Heart right ventricle (tissue), 16 donors: ENCODE results near the gene DCTD. TPM values are rescaled to one million over a fixed set of nuclear protein-coding genes. Genes with fewer than 3 reads are reported as not detected.

Experiments used
- ATAC-seq, 8 donors: fragments of 200-7000 bp; cut with Tn5 transposase; one replicate each; pipeline ENCODE4 v1.9.1; 2020; ENCODE audit warnings: mild to moderate bottlenecking in 8 of 8, moderate library complexity in 8 of 8, moderate number of reproducible peaks in 1 of 8
- DNase-seq, 2 donors: peaks; one replicate each; pipeline ENCODE4 v3.0.0-alpha.2; 2020
- H3K27ac ChIP-seq, 10 donors: fragments of 200-600 bp; sonication (generic) in 2 of 10; one replicate each; pipeline versions ENCODE4 v1.5.0 to v1.8.0; 2020 to 2022; ENCODE audit warnings: mild to moderate bottlenecking in 3 of 10
- H3K27me3 ChIP-seq, 7 donors: fragments of 200-600 bp; one replicate each; pipeline ENCODE4 v1.8.0; 2021 to 2022; ENCODE audit warnings: mild to moderate bottlenecking in 2 of 7
- H3K36me3 ChIP-seq, 9 donors: fragments of 200-600 bp; sonication (generic) in 1 of 9; one replicate each; pipeline versions ENCODE4 v1.5.0 to v1.8.0; 2020 to 2022; ENCODE audit warnings: mild to moderate bottlenecking in 2 of 9
- H3K4me1 ChIP-seq, 9 donors: fragments of 200-600 bp; sonication (generic) in 1 of 9; one replicate each; pipeline versions ENCODE4 v1.5.0 to v1.8.0; 2020 to 2022; ENCODE audit warnings: mild to moderate bottlenecking in 4 of 9
- H3K4me3 ChIP-seq, 10 donors: fragments of 200-600 bp; sonication (generic) in 2 of 10; one replicate each; pipeline versions ENCODE4 v1.5.0 to v1.8.0; 2020 to 2022; ENCODE audit warnings: mild to moderate bottlenecking in 7 of 10, moderate library complexity in 2 of 10
- H3K9me3 ChIP-seq, 11 donors: fragments of 200-600 bp in 10 of 11; sonication (generic) in 2 of 11; one replicate each; pipeline versions ENCODE4 v1.5.0 to v1.8.0; 2013 to 2022; ENCODE audit warnings: mild to moderate bottlenecking in 2 of 11, control low read depth in 1 of 11, moderate library complexity in 1 of 11
- CTCF ChIP-seq, 9 donors: fragments of 200-600 bp; sonication (generic) in 2 of 9; IDR thresholded peaks; one replicate each; pipeline versions ENCODE4 v1.5.0 to v1.8.0; 2021 to 2022; ENCODE audit warnings: antibody characterized with exemption in 9 of 9, mild to moderate bottlenecking in 5 of 9, moderate library complexity in 1 of 9
- WGBS, 2 donors: extraction: QIAGEN DNeasy Blood & Tissue Kit; methylation state at CpG; one replicate each; pipeline ENCODE4 v1.1.7; 2013; ENCODE audit warnings: inconsistent platforms in 1 of 2; 5-methylcytosine and 5-hydroxymethylcytosine counted together
- intact Hi-C, 10 donors: fragments of 100-400 bp; cut with DNase I; formaldehyde crosslinking; loops; one replicate each; pipeline versions ENCODE4 v1.11.1 to v1.14.2; 2022
- polyA plus RNA-seq, 2 donors: library from polyadenylated mRNA; stranded (reverse); fragments of 200-250 nt; gene quantifications; one replicate each; pipeline ENCODE4 v1.2.3, GENCODE V29; 2013
- total RNA-seq, 10 donors: library from RNA; stranded (reverse); fragmentation: NEBNext Ultra II Directional in 3 of 10; extraction: Animal tissue kit (Norgen Biotek cat#: 25700) in 3 of 10; gene quantifications; one replicate each; pipeline versions ENCODE4 v1.2.1 to v1.2.4, GENCODE V29; 2021 to 2023
- donor health status: Arrhythmogenic right ventricular cardiomyopathy.
- donor health status: ischemic (EF 13 %, LVEDD 7.1; RV severe dilation, severe dysfunction).
- donor health status: healthy with polysubstance abuse.
- donor health status: DM: no; HTN: yes; CAD: no.
- donor health status: DM: no; HTN: no; CAD: no.
- donor health status: ischemic (EF 25% LVEDD 6.9; RV normal size, moderate dysfunction).
- donor health status: ischemic (EF 25% LVEDD 5.7; RV mildly dilated, moderate dysfunction).
- donor health status: healthy.
- donor health status: DM: yes; HTN: yes; CAD: no.
- donor health status: Ischemic cardiomyopathy.
- donor health status: ischemic (EF 35%, LVEDD 5.7; RV mildly dilated, moderate dysfunction).
- donor health status: nonischemic (EF 11% LVEDD 7.7; RV severe dilation, severe dysfunction).
- donor health status: DM: yes; HTN: yes; CAD: no.
- donor health status: PGD.
- donor health status: ischemic (EF 29% LVEDD 5.4; RV normal size, mild dysfunction).
- donor health status: nonischemic (EF 23%, LVEDD 6.1; RV moderate dilation, normal function).

Gene DCTD
- total and polyA plus RNA-seq, 12 donors = 16.8 to 53.1 (median 38.5) TPM

- TF ChIP-seq CTCF (IDR thresholded peaks at IDR 0.05) = no peak
- DNase-seq (no peak), ATAC-seq (no peak)
- H3K4me3 ChIP-seq = no peak overlapping the region
- no peaks in the 10 kb centered on the region for H3K4me1 ChIP-seq
- WGBS, 2 donors = 91 to 94% methylated on average over 6 of the region's 6 CpGs
- H3K36me3 ChIP-seq = no peaks in the 10 kb centered on the region
- no peaks in the 10 kb centered on the region for H3K27me3 ChIP-seq
- no peak overlapping the region for H3K27ac ChIP-seq
- intact Hi-C loops = no loop called here
- H3K9me3 ChIP-seq = peaks cover 0 to 14% (median 0%) of the 10 kb centered on the region in 11 donors
These were observed 68.5 kb downstream of the DCTD start for GRCh38 chr4:182848685-182849084.

GRCh38 chr4:182847576-182848450, 69.4 kb downstream of the DCTD start:
- no peaks in the 10 kb centered on the region for H3K4me1 ChIP-seq
- no peaks in the 10 kb centered on the region for H3K36me3 ChIP-seq
- 91 to 93% methylated on average over 27 of the region's 27 CpGs for WGBS, 2 donors
- no peak overlapping the region for H3K27ac ChIP-seq
- no peak for ATAC-seq
- DNase-seq = no peak
- intact Hi-C loops = no loop called here
- TF ChIP-seq CTCF (IDR thresholded peaks at IDR 0.05) = no peak
- H3K9me3 ChIP-seq = peaks cover 0 to 7% (median 0%) of the 10 kb centered on the region in 11 donors
- H3K27me3 ChIP-seq = no peaks in the 10 kb centered on the region
- no peak overlapping the region for H3K4me3 ChIP-seq

- Histone ChIP-seq H3K9me3 (no peaks in the 10 kb centered on the region), H3K36me3 (no peaks in the 10 kb centered on the region), H3K27me3 (no peaks in the 10 kb centered on the region), H3K27ac (no peak overlapping the region), H3K4me3 (no peak overlapping the region), H3K4me1 (no peaks in the 10 kb centered on the region)
- no peak for ATAC-seq
- intact Hi-C loops = no loop called here
- DNase-seq = no peak
- 92 to 93% methylated on average over 8 of the region's 8 CpGs for WGBS, 2 donors
- no peak for TF ChIP-seq CTCF (IDR thresholded peaks at IDR 0.05)
These were observed 71.2 kb downstream of the DCTD start for GRCh38 chr4:182846036-182846435.

- Histone ChIP-seq H3K4me3 (no peak overlapping the region), H3K27me3 (no peaks in the 10 kb centered on the region), H3K36me3 (no peaks in the 10 kb centered on the region), H3K27ac (no peak overlapping the region), H3K4me1 (no peaks in the 10 kb centered on the region), H3K9me3 (no peaks in the 10 kb centered on the region)
- TF ChIP-seq CTCF (IDR thresholded peaks at IDR 0.05) = no peak
- WGBS, 2 donors = 95% methylated on average over 6 of the region's 6 CpGs
- ATAC-seq = no peak
- no peak for DNase-seq
- intact Hi-C loops = no loop called here
These were observed 71.6 kb downstream of the DCTD start for GRCh38 chr4:182845618-182846017.
